Dendritic cell treated with granulocyte-macrophage colony-stimulating factor and Interleukin-4, amounts not matched to agents 40 ng/mL and 50 ng/mL, for 4 days (primary cell): ENCODE measurements around the gene REELD1.
A peak's percentile ranks its signal among the peaks of the same experiment; 100 is the strongest.

Source experiments
- H3K27ac Mint-ChIP-seq: one replicate; pipeline ENCODE4 v1.8.0; 2022; ENCODE audit warnings: mild to moderate bottlenecking, mixed read lengths
- H3K27me3 Mint-ChIP-seq: one replicate; pipeline ENCODE4 v1.8.0; 2022; ENCODE audit warnings: mild to moderate bottlenecking, mixed read lengths
- H3K36me3 Mint-ChIP-seq: one replicate; pipeline ENCODE4 v1.8.0; 2022; ENCODE audit warnings: low read depth, mixed read lengths
- H3K4me1 Mint-ChIP-seq: one replicate; pipeline ENCODE4 v1.8.0; 2022; ENCODE audit warnings: low read depth, mixed read lengths
- H3K4me3 Mint-ChIP-seq: one replicate; pipeline ENCODE4 v1.8.0; 2022; ENCODE audit warnings: mild to moderate bottlenecking, moderate library complexity, mixed read lengths
- H3K9me3 Mint-ChIP-seq: one replicate; pipeline ENCODE4 v1.8.0; 2022; ENCODE audit warnings: mixed read lengths
- intact Hi-C: fragments of 100-400 bp; cut with micrococcal nuclease; formaldehyde crosslinking; loops from one replicate; pipeline ENCODE4 v1.15.0; 2022

REELD1 gene

GRCh38 chr4:146191766-146192458 is 22.4 kb upstream of the REELD1 start:
- H3K27ac Mint-ChIP-seq: no peak overlapping the region
- no peaks in the 10 kb centered on the region for H3K27me3 Mint-ChIP-seq
- peaks cover 56% of the 10 kb centered on the region for H3K36me3 Mint-ChIP-seq
- H3K4me3 Mint-ChIP-seq: no peak overlapping the region
- H3K9me3 Mint-ChIP-seq: no peaks in the 10 kb centered on the region
- no peaks in the 10 kb centered on the region for H3K4me1 Mint-ChIP-seq
- intact Hi-C loops: no loop called here

GRCh38 chr4:146193628-146194027 is 20.7 kb upstream of the REELD1 start:
- intact Hi-C loops: no loop called here
- peaks cover 39% of the 10 kb centered on the region for H3K36me3 Mint-ChIP-seq
- no peaks in the 10 kb centered on the region for H3K9me3 Mint-ChIP-seq
- H3K4me3 Mint-ChIP-seq: no peak overlapping the region
- H3K27me3 Mint-ChIP-seq: no peaks in the 10 kb centered on the region
- no peaks in the 10 kb centered on the region for H3K4me1 Mint-ChIP-seq
- H3K27ac Mint-ChIP-seq: no peak overlapping the region

- intact Hi-C loops: no loop called here
- Mint-ChIP-seq H3K27ac (no peak overlapping the region), H3K27me3 (no peaks in the 10 kb centered on the region), H3K36me3 (peaks cover 34% of the 10 kb centered on the region), H3K4me1 (no peaks in the 10 kb centered on the region), H3K9me3 (no peaks in the 10 kb centered on the region), H3K4me3 (no peak overlapping the region)
Measured at GRCh38 chr4:146194212-146194611, 20.1 kb upstream of the REELD1 start.

GRCh38 chr4:146202665-146203064 is 11.7 kb upstream of the REELD1 start:
- no peaks in the 10 kb centered on the region for H3K4me1 Mint-ChIP-seq
- H3K9me3 Mint-ChIP-seq: no peaks in the 10 kb centered on the region
- no peaks in the 10 kb centered on the region for H3K36me3 Mint-ChIP-seq
- H3K4me3 Mint-ChIP-seq: no peak overlapping the region
- H3K27ac Mint-ChIP-seq: no peak overlapping the region
- peaks cover 5% of the 10 kb centered on the region for H3K27me3 Mint-ChIP-seq
- intact Hi-C loops: no loop called here

GRCh38 chr4:146207410-146207809 is 6.9 kb upstream of the REELD1 start:
- intact Hi-C loops: no loop called here
- H3K4me1 Mint-ChIP-seq: no peaks in the 10 kb centered on the region
- no peaks in the 10 kb centered on the region for H3K36me3 Mint-ChIP-seq
- H3K27me3 Mint-ChIP-seq: peaks cover 5% of the 10 kb centered on the region
- no peak overlapping the region for H3K27ac Mint-ChIP-seq
- H3K9me3 Mint-ChIP-seq: no peaks in the 10 kb centered on the region
- no peak overlapping the region for H3K4me3 Mint-ChIP-seq

- H3K9me3 Mint-ChIP-seq: no peaks in the 10 kb centered on the region
- intact Hi-C loops: no loop called here
- no peaks in the 10 kb centered on the region for H3K4me1 Mint-ChIP-seq
- H3K4me3 Mint-ChIP-seq: no peak overlapping the region
- peaks cover 5% of the 10 kb centered on the region for H3K27me3 Mint-ChIP-seq
- H3K36me3 Mint-ChIP-seq: no peaks in the 10 kb centered on the region
- no peak overlapping the region for H3K27ac Mint-ChIP-seq
Measured at GRCh38 chr4:146210890-146211289, 3.4 kb upstream of the REELD1 start.

GRCh38 chr4:146211440-146211839 is 2.9 kb upstream of the REELD1 start:
- intact Hi-C loops: no loop called here
- H3K27me3 Mint-ChIP-seq: peaks cover 5% of the 10 kb centered on the region
- no peaks in the 10 kb centered on the region for H3K36me3 Mint-ChIP-seq
- no peak overlapping the region for H3K27ac Mint-ChIP-seq
- no peaks in the 10 kb centered on the region for H3K9me3 Mint-ChIP-seq
- no peak overlapping the region for H3K4me3 Mint-ChIP-seq
- H3K4me1 Mint-ChIP-seq: no peaks in the 10 kb centered on the region

GRCh38 chr4:146212781-146213180 is 1.6 kb upstream of the REELD1 start:
- Mint-ChIP-seq H3K27ac (no peak overlapping the region), H3K4me1 (no peaks in the 10 kb centered on the region), H3K4me3 (no peak overlapping the region), H3K27me3 (no peaks in the 10 kb centered on the region), H3K36me3 (no peaks in the 10 kb centered on the region), H3K9me3 (no peaks in the 10 kb centered on the region)
- intact Hi-C loops: no loop called here

GRCh38 chr4:146222313-146222712 is 8.0 kb downstream of the REELD1 start:
- Mint-ChIP-seq H3K27me3 (peaks cover under 1% of the 10 kb centered on the region), H3K4me3 (no peak overlapping the region), H3K9me3 (no peaks in the 10 kb centered on the region), H3K36me3 (no peaks in the 10 kb centered on the region), H3K4me1 (no peaks in the 10 kb centered on the region), H3K27ac (no peak overlapping the region)
- intact Hi-C loops: no loop called here

GRCh38 chr4:146224326-146224966 is 10.1 kb downstream of the REELD1 start:
- Mint-ChIP-seq H3K36me3 (no peaks in the 10 kb centered on the region), H3K27ac (no peak overlapping the region), H3K4me3 (no peak overlapping the region), H3K27me3 (peaks cover 5% of the 10 kb centered on the region), H3K4me1 (no peaks in the 10 kb centered on the region), H3K9me3 (no peaks in the 10 kb centered on the region)
- intact Hi-C loops: no loop called here

- peaks cover 6% of the 10 kb centered on the region for H3K4me1 Mint-ChIP-seq
- H3K4me3 Mint-ChIP-seq: no peak overlapping the region
- no peaks in the 10 kb centered on the region for H3K36me3 Mint-ChIP-seq
- intact Hi-C loops: no loop called here
- H3K9me3 Mint-ChIP-seq: peaks cover 10% of the 10 kb centered on the region
- H3K27ac Mint-ChIP-seq: no peak overlapping the region
- peaks cover 12% of the 10 kb centered on the region for H3K27me3 Mint-ChIP-seq
Measured at GRCh38 chr4:146229406-146229805, 15.1 kb downstream of the REELD1 start.

GRCh38 chr4:146232131-146232722 is 17.9 kb downstream of the REELD1 start:
- peaks cover 25% of the 10 kb centered on the region for H3K4me1 Mint-ChIP-seq
- no peaks in the 10 kb centered on the region for H3K36me3 Mint-ChIP-seq
- H3K9me3 Mint-ChIP-seq: peaks cover 10% of the 10 kb centered on the region
- H3K27me3 Mint-ChIP-seq: peaks cover 15% of the 10 kb centered on the region
- intact Hi-C loops: no loop called here
- no peak overlapping the region for H3K4me3 Mint-ChIP-seq
- no peak overlapping the region for H3K27ac Mint-ChIP-seq

- H3K36me3 Mint-ChIP-seq: no peaks in the 10 kb centered on the region
- H3K4me3 Mint-ChIP-seq: no peak overlapping the region
- peaks cover 9% of the 10 kb centered on the region for H3K27me3 Mint-ChIP-seq
- peaks cover 29% of the 10 kb centered on the region for H3K4me1 Mint-ChIP-seq
- intact Hi-C loops: no loop called here
- H3K9me3 Mint-ChIP-seq: peaks cover 10% of the 10 kb centered on the region
- peak overlapping the region; percentile 65 for H3K27ac Mint-ChIP-seq
Measured at GRCh38 chr4:146235654-146236177, 21.4 kb downstream of the REELD1 start.

GRCh38 chr4:146236216-146236615 is 21.9 kb downstream of the REELD1 start:
- Mint-ChIP-seq H3K27ac (peak overlapping the region; percentile 65), H3K9me3 (peaks cover 10% of the 10 kb centered on the region), H3K4me1 (peaks cover 29% of the 10 kb centered on the region), H3K27me3 (peaks cover 8% of the 10 kb centered on the region), H3K4me3 (no peak overlapping the region), H3K36me3 (no peaks in the 10 kb centered on the region)
- intact Hi-C loops: no loop called here
